CD14-positive monocyte (primary cell): Measurements from ENCODE around the gene FLCN. TPM values are rescaled to one million over a fixed set of nuclear protein-coding genes. Genes with fewer than 3 reads are reported as not detected.

ENCODE experiments used
- DNase-seq, 3 donors: peaks; one replicate each; pipeline ENCODE4 v3.0.0-alpha.2; 2011 to 2022
- H2AFZ ChIP-seq: 2 replicates; pipeline ENCODE4 v1.6.0; 2012; ENCODE audit warnings: mild to moderate bottlenecking, low read depth, low read length, inconsistent platforms; ENCODE audit not compliant: insufficient read depth, poor library complexity, severe bottlenecking
- H3K27ac ChIP-seq, 2 donors: 1 replicate in 1 of 2; 2 replicates in 1 of 2; pipeline ENCODE4 v1.5.1; 2012 to 2013; ENCODE audit warnings: low read length in 2 of 2, control low read depth in 1 of 2, inconsistent platforms in 1 of 2, low read depth in 1 of 2, mild to moderate bottlenecking in 1 of 2
- H3K27me3 ChIP-seq, 2 donors: one replicate each; pipeline versions ENCODE4 v1.6.0 to v1.6.1; 2011 to 2013; ENCODE audit warnings: low read length in 2 of 2; ENCODE audit not compliant: control insufficient read depth in 2 of 2, insufficient read depth in 2 of 2
- H3K36me3 ChIP-seq, 2 donors: replicated peaks in 1 of 2; 1 replicate in 1 of 2; 2 replicates in 1 of 2; pipeline versions ENCODE4 v1.5.1 to v1.6.1; 2012 to 2013; ENCODE audit warnings: low read length in 2 of 2, control low read depth in 1 of 2, inconsistent platforms in 1 of 2, mild to moderate bottlenecking in 1 of 2; ENCODE audit not compliant: insufficient read depth in 2 of 2, control insufficient read depth in 1 of 2
- H3K4me1 ChIP-seq, 2 donors: 1 replicate in 1 of 2; 2 replicates in 1 of 2; pipeline versions ENCODE4 v1.5.1 to v1.6.1; 2012 to 2013; ENCODE audit warnings: low read length in 2 of 2, control low read depth in 1 of 2, inconsistent platforms in 1 of 2, mild to moderate bottlenecking in 1 of 2, moderate library complexity in 1 of 2; ENCODE audit not compliant: insufficient read depth in 2 of 2, control insufficient read depth in 1 of 2
- H3K4me2 ChIP-seq: replicated peaks from 2 replicates; pipeline ENCODE3; 2012; ENCODE audit warnings: low read length, moderate library complexity, mild to moderate bottlenecking; ENCODE audit not compliant: poor library complexity, severe bottlenecking; ENCODE audit errors: extremely low read depth
- H3K4me3 ChIP-seq, 3 experiments: fragments of 200-600 bp in 1 of 3; sonication (generic) in 1 of 3; replicated peaks in 1 of 3; 1 replicate in 2 of 3; 2 replicates in 1 of 3; pipeline ENCODE4 v1.5.1; 2011 to 2013; ENCODE audit warnings: low read length in 3 of 3, mild to moderate bottlenecking in 3 of 3, control low read depth in 2 of 3, low read depth in 2 of 3, inconsistent platforms in 1 of 3, moderate library complexity in 1 of 3
- H3K79me2 ChIP-seq: 2 replicates; pipeline ENCODE4 v1.6.0; 2012; ENCODE audit warnings: mild to moderate bottlenecking, control low read depth, inconsistent platforms, low read length, moderate library complexity; ENCODE audit not compliant: insufficient read depth
- H3K9ac ChIP-seq: 2 replicates; pipeline ENCODE4 v1.6.0; 2017; ENCODE audit warnings: low read length, mild to moderate bottlenecking; ENCODE audit not compliant: insufficient read depth, poor library complexity, severe bottlenecking
- H3K9me3 ChIP-seq, 2 donors: replicated peaks in 1 of 2; 1 replicate in 1 of 2; 2 replicates in 1 of 2; pipeline versions ENCODE4 v1.5.1 to v1.6.1; 2012 to 2013; ENCODE audit warnings: low read length in 2 of 2, control low read depth in 1 of 2; ENCODE audit not compliant: control insufficient read depth in 1 of 2, insufficient read depth in 1 of 2
- H4K20me1 ChIP-seq: 2 replicates; pipeline ENCODE4 v1.6.0; 2012; ENCODE audit warnings: mild to moderate bottlenecking, low read length, control low read depth, moderate library complexity; ENCODE audit not compliant: insufficient read depth
- H3K27ac Mint-ChIP-seq, 7 donors: one replicate each; pipeline ENCODE4 v1.8.0; 2020; ENCODE audit warnings: mild to moderate bottlenecking in 7 of 7, mixed read lengths in 7 of 7, moderate library complexity in 6 of 7, inconsistent platforms in 2 of 7
- H3K27me3 Mint-ChIP-seq, 3 donors: one replicate each; pipeline ENCODE4 v1.8.0; 2021 to 2022; ENCODE audit warnings: low read depth in 3 of 3, mild to moderate bottlenecking in 3 of 3, mixed read lengths in 3 of 3, moderate library complexity in 3 of 3, inconsistent platforms in 1 of 3
- H3K36me3 Mint-ChIP-seq, 2 donors: one replicate each; pipeline ENCODE4 v1.8.0; 2020; ENCODE audit warnings: mixed read lengths in 2 of 2, inconsistent platforms in 1 of 2, mild to moderate bottlenecking in 1 of 2
- H3K4me1 Mint-ChIP-seq: one replicate; pipeline ENCODE4 v1.8.0; 2020; ENCODE audit warnings: mild to moderate bottlenecking, mixed read lengths
- H3K4me3 Mint-ChIP-seq, 2 donors: one replicate each; pipeline ENCODE4 v1.8.0; 2020; ENCODE audit warnings: mild to moderate bottlenecking in 2 of 2, mixed read lengths in 2 of 2, moderate library complexity in 1 of 2
- H3K9me3 Mint-ChIP-seq, 7 donors: one replicate each; pipeline ENCODE4 v1.8.0; 2020 to 2022; ENCODE audit warnings: mixed read lengths in 7 of 7, mild to moderate bottlenecking in 6 of 7, moderate library complexity in 6 of 7, inconsistent platforms in 2 of 7
- CTCF ChIP-seq: fragments of 200-600 bp; IDR thresholded peaks from one replicate; pipeline ENCODE4 v1.8.0; 2022; ENCODE audit warnings: antibody characterized with exemption, mild to moderate bottlenecking
- WGBS: methylation state at CpG from one replicate; pipeline ENCODE4 v1.1.5; 2013; ENCODE audit warnings: missing lambda C conversion rate; ENCODE audit not compliant: insufficient coverage; 5-methylcytosine and 5-hydroxymethylcytosine counted together
- intact Hi-C, 2 donors: fragments of 100-400 bp; cut with micrococcal nuclease; formaldehyde crosslinking; loops; one replicate each; pipeline versions ENCODE4 v1.15.0 to v1.15.1; 2023
- polyA plus RNA-seq, 3 donors: library from polyadenylated mRNA; depleted of rRNA in 1 of 3; unstranded in 2 of 3; stranded (reverse) in 1 of 3; fragments of 300-500 nt in 2 of 3; fragments of >200 nt in 1 of 3; fragmentation: Illumina TruSeq in 2 of 3; gene quantifications; 1 replicate in 2 of 3; 2 replicates in 1 of 3; pipeline ENCODE4 v1.2.3, GENCODE V29; 2012 to 2021

Gene FLCN
- polyA plus RNA-seq, 3 donors = 5.8 to 46.9 (median 8.0) TPM

- Histone ChIP-seq H3K4me3 (no peak overlapping the region), H3K36me3 (peaks cover 71 to 81% of the 10 kb centered on the region in 2 donors), H3K4me2 (no peak overlapping the region), H3K9ac (no peak overlapping the region), H3K27ac (no peak overlapping the region), H4K20me1 (peaks cover 33% of the 10 kb centered on the region), H3K9me3 (no peaks in the 10 kb centered on the region), H3K27me3 (no peaks in the 10 kb centered on the region), H2AFZ (no peak overlapping the region), H3K4me1 (no peaks in the 10 kb centered on the region), H3K79me2 (no peaks in the 10 kb centered on the region)
- intact Hi-C loops = no loop called here
- no peaks in the 10 kb centered on the region for H3K4me1 Mint-ChIP-seq
- WGBS = 92% methylated on average over 4 of the region's 10 CpGs
- no peak overlapping the region for H3K27ac Mint-ChIP-seq
- peaks cover 67 to 82% of the 10 kb centered on the region in 2 donors for H3K36me3 Mint-ChIP-seq
- H3K27me3 Mint-ChIP-seq = peaks cover 0 to 1% (median 0%) of the 10 kb centered on the region in 3 donors
- H3K9me3 Mint-ChIP-seq = no peaks in the 10 kb centered on the region
- no peak for DNase-seq
- H3K4me3 Mint-ChIP-seq = no peak overlapping the region
- no peak for TF ChIP-seq CTCF
These were observed 23.2 kb downstream of the FLCN start for GRCh38 chr17:17213775-17214174.

- Histone ChIP-seq H3K9me3 (no peaks in the 10 kb centered on the region), H3K9ac (no peak overlapping the region), H3K4me1 (peaks cover 16 to 26% of the 10 kb centered on the region in 2 donors), H3K4me2 (no peak overlapping the region), H3K27me3 (peaks cover 0 to 5% of the 10 kb centered on the region in 2 donors), H3K79me2 (no peaks in the 10 kb centered on the region), H3K27ac (no peak overlapping the region), H3K36me3 (peaks cover 15 to 26% of the 10 kb centered on the region in 2 donors), H4K20me1 (peaks cover 10% of the 10 kb centered on the region), H3K4me3 (no peak overlapping the region), H2AFZ (no peak overlapping the region)
- Mint-ChIP-seq H3K27ac (peak overlapping the region in 1 of 7 donors; percentile 25), H3K36me3 (peaks cover 18 to 35% of the 10 kb centered on the region in 2 donors), H3K9me3 (peaks cover 0 to 7% (median 0%) of the 10 kb centered on the region in 7 donors), H3K27me3 (peaks cover 11 to 19% (median 15%) of the 10 kb centered on the region in 3 donors), H3K4me3 (no peak overlapping the region), H3K4me1 (peaks cover 23% of the 10 kb centered on the region)
- DNase-seq = no peak
- WGBS = 50% methylated on average over 2 of the region's 8 CpGs
- TF ChIP-seq CTCF = no peak
- intact Hi-C loops = no loop called here
These were observed 29.0 kb downstream of the FLCN start for GRCh38 chr17:17207998-17208397.
